GM12875 (cell line): ENCODE results near the gene GPRC5C.

Experiments
- H3K4me3 ChIP-seq: one replicate; pipeline ENCODE4 v1.5.1; 2011; ENCODE audit warnings: low read depth, low read length, control low read depth
- TF ChIP-seq, protein P1 (sequence below): IDR thresholded peaks from 2 replicates; pipeline ENCODE4 v1.5.1; 2011; ENCODE audit warnings: low read depth, mild to moderate bottlenecking, control low read depth, inconsistent platforms, low read length, moderate library complexity, borderline replicate concordance; ENCODE audit not compliant: insufficient read depth

GPRC5C gene

GRCh38 chr17:74389937-74390679, 41.8 kb upstream of the GPRC5C start:
- TF ChIP-seq, protein P1, sequence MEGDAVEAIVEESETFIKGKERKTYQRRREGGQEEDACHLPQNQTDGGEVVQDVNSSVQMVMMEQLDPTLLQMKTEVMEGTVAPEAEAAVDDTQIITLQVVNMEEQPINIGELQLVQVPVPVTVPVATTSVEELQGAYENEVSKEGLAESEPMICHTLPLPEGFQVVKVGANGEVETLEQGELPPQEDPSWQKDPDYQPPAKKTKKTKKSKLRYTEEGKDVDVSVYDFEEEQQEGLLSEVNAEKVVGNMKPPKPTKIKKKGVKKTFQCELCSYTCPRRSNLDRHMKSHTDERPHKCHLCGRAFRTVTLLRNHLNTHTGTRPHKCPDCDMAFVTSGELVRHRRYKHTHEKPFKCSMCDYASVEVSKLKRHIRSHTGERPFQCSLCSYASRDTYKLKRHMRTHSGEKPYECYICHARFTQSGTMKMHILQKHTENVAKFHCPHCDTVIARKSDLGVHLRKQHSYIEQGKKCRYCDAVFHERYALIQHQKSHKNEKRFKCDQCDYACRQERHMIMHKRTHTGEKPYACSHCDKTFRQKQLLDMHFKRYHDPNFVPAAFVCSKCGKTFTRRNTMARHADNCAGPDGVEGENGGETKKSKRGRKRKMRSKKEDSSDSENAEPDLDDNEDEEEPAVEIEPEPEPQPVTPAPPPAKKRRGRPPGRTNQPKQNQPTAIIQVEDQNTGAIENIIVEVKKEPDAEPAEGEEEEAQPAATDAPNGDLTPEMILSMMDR = no peak
- no peak overlapping the region for H3K4me3 ChIP-seq

DNA sequence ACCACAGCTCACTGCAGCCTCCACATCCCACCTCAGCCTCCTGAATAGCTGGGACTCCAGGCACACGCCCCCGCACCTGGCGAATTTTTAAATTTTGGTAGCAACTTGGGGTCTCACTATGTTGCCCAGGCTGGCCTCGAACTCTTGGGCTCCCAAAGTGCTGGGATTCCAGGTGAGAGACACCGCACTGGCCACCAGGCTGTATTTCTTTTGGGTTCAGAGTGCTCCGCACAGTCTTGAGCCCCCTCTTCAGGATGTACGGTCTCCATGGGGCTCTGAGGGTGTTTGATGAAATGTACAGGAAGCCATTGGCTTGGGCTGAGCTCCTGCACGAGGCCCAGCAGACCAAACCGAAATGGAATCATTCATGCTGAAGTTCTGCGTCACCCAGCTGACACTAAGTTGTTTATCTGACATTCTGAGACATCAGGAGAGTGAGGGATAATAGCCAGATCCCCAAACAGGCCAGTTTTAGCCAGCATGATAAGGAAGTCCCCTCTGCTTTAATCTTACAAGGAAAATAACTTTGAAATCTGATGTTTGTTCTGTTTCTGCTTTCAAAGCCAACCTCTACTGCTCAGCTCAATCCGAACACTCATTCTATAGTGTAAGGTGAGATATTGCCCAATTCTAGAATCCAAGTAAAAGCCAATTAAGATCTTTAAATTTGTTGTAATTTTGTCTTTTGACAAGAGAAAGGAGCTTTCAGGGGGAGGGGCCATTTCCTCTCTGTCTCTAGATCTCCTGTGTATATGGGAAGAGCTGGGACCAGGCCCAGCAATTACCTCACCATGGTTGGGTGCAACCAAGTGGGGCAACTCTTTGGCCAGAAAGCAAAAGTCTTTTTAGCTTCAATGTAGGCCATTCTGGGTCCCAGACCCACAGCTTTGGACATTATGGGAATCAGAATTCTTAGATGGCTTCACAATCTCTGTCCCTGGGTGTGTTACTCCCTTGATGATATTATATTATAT, 40.9 kb upstream of the GPRC5C start:
- TF ChIP-seq, protein P1 = no peak
- H3K4me3 ChIP-seq = no peak overlapping the region

DNA sequence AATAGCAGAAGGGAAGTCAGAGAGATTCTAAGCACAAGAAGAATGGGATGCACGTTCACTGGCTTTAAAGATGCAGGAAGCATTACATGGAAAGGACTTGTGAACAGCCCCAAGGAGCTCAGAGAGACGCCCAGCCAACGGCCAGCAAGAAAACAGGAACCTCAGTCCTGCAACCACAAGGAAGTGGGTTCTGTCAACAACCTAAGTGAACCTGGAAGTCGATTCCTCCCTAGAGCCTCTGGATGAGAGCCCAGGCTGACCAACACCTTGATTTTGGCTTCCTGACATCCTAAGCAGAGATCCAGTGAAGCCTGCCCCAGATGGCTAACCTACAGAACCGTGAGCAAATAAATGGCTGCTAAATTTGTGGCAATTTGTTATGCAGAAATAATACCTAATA, 40.1 kb upstream of the GPRC5C start:
- no peak overlapping the region for H3K4me3 ChIP-seq
- TF ChIP-seq, protein P1 = no peak

DNA sequence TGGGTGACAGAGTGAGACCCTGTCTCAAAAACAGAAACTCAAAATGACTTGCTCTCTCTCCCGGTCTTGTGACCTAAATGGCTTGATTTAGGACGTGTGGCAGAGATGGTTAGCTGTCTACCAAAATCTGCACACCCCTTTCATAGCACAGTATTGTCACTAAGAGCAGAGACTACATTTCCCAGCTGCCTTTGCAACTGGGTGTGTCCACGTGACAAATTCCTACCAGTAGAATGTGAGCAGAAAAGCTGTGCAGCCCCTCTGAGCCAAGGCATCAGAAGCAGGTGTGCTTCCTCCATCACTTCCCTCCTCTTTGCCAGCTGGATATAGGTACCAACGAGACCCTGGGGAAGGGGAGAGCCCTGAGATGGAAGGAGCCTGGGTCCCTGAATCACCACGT, 39.0 kb upstream of the GPRC5C start:
- TF ChIP-seq, protein P1 = no peak
- no peak overlapping the region for H3K4me3 ChIP-seq

DNA sequence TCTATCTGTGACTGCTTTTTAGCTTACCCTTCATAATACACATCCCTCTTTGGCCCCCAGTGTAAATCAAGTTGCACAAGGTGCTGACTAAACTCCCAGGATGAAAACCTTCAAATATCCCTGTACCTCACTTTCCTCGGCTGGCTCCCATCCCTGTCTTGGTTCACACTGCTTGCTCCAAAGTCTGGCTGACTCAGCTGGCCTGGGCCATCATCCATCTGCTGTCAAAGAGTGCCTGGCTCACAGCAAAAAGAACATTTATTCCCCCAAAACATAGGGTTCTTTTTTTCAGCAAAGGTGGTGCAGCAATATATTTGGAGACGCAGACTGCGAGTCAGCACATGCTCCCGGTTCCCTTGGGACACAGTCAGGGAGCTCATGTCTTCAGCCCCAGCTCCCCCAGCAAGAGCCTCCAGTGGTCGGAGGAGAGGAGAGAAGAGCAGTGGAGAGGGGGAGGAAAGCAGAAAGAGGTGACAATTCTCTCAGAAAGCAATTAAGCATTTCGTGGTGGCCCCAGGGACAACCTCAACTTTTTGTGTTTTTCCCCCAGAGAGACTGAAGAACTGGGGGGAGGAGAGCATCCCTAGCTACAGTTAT, 38.4 kb upstream of the GPRC5C start:
- TF ChIP-seq, protein P1 = no peak

GRCh38 chr17:74394275-74394950, 37.5 kb upstream of the GPRC5C start:
- TF ChIP-seq, protein P1 = no peak
- no peak overlapping the region for H3K4me3 ChIP-seq

More for the DNA sequence above, 38.4 kb upstream of the GPRC5C start:
- H3K4me3 ChIP-seq = no peak overlapping the region
